HL-60 (cell line): ENCODE data around the gene ANGPTL1.

Source experiments
- DNase-seq, 2 experiments: peaks; one replicate each; pipeline ENCODE4 v3.0.0-alpha.2; 2010 to 2020; ENCODE audit warnings: low read depth in 1 of 2, low spot score in 1 of 2
- H3K27ac ChIP-seq: fragments of 250-450 bp; sonication (Bioruptor Pico); replicated peaks from 2 replicates; pipeline ENCODE4 v1.5.1; 2020; ENCODE audit warnings: mild to moderate bottlenecking, moderate library complexity
- H3K27me3 ChIP-seq: fragments of 250-450 bp; sonication (Bioruptor Pico); 2 replicates; pipeline ENCODE4 v1.5.1; 2021; ENCODE audit warnings: mild to moderate bottlenecking, moderate library complexity; ENCODE audit not compliant: insufficient read depth, poor library complexity, severe bottlenecking
- H3K4me3 ChIP-seq: replicated peaks from 2 replicates; pipeline ENCODE4 v1.5.1; 2011; ENCODE audit warnings: mild to moderate bottlenecking, control low read depth, low read length; ENCODE audit not compliant: insufficient read depth
- CTCF ChIP-seq: IDR thresholded peaks from one replicate; pipeline ENCODE4 v1.5.1; 2011; ENCODE audit warnings: low read length, control low read depth, inconsistent platforms; ENCODE audit not compliant: insufficient read depth
- POLR2AphosphoS5 ChIP-seq: IDR thresholded peaks from 2 replicates; pipeline ENCODE4 v1.6.1; 2012; ENCODE audit warnings: low read depth
- REST ChIP-seq: IDR thresholded peaks from 2 replicates; pipeline ENCODE4 v1.6.1; 2012; ENCODE audit warnings: low read depth; ENCODE audit not compliant: insufficient replicate concordance
- SPI1 ChIP-seq: IDR thresholded peaks from 2 replicates; pipeline ENCODE4 v1.6.1; 2012; ENCODE audit warnings: low read depth, mild to moderate bottlenecking, borderline replicate concordance

The ANGPTL1 gene

GRCh38 chr1:178806665-178807300 is 64.1 kb downstream of the ANGPTL1 start:
- no peaks in the 10 kb centered on the region for H3K27me3 ChIP-seq
- TF ChIP-seq POLR2AphosphoS5, result no peak
- no peak for TF ChIP-seq CTCF
- no peak for TF ChIP-seq REST
- no peak for TF ChIP-seq SPI1
- DNase-seq, result no peak
- H3K4me3 ChIP-seq, result no peak overlapping the region
- no peak overlapping the region for H3K27ac ChIP-seq

GRCh38 chr1:178802873-178803272 is 68.0 kb downstream of the ANGPTL1 start:
- no peaks in the 10 kb centered on the region for H3K27me3 ChIP-seq
- no peak overlapping the region for H3K27ac ChIP-seq
- no peak overlapping the region for H3K4me3 ChIP-seq
- TF ChIP-seq SPI1 (no peak), REST (no peak)
- no peak for DNase-seq
